ENCODE measurements around the gene NOSTRIN.

The NOSTRIN gene

GRCh38 chr2:168821577-168821976 is 19.1 kb downstream of the NOSTRIN start:
- Histone ChIP-seq H3K79me2 (ENCODE audit: insufficient read depth, low read length) (no peaks in the 10 kb centered on the region), H2AFZ (ENCODE audit: low read length) (no peak overlapping the region), H3K4me1 (ENCODE audit: insufficient read depth, low read length, poor library complexity, severe bottlenecking) (no peaks in the 10 kb centered on the region), H3K27me3 (ENCODE audit: insufficient read depth, low read length, poor library complexity, severe bottlenecking) (no peaks in the 10 kb centered on the region), H3K4me2 (ENCODE audit: low read depth, low read length, poor library complexity, severe bottlenecking) (no peak overlapping the region), H3K9me2 (replicated peaks; ENCODE audit: low read depth, low read length) (no peaks in the 10 kb centered on the region), H3K9me3 (ENCODE audit: insufficient read depth, low read depth, low read length) (no peaks in the 10 kb centered on the region), H3K9ac (ENCODE audit: low read depth, low read length, poor library complexity, severe bottlenecking) (no peak overlapping the region), H3K4me3 (ENCODE audit: low read length, poor library complexity, severe bottlenecking) (no peak overlapping the region), H4K20me1 (ENCODE audit: insufficient read depth, low read length, poor library complexity, severe bottlenecking) (no peaks in the 10 kb centered on the region), H3F3A (ENCODE audit: low read depth) (no peaks in the 10 kb centered on the region), H3K36me3 (ENCODE audit: insufficient read depth, low read length) (no peaks in the 10 kb centered on the region)
- TF ChIP-seq EZH2phosphoT487 (IDR thresholded peaks at IDR 0.05; ENCODE audit: borderline replicate concordance) = no peak
- TF ChIP-seq CTCF (conservative IDR thresholded peaks at IDR 0.05; ENCODE audit: low read length) = no peak

DNA sequence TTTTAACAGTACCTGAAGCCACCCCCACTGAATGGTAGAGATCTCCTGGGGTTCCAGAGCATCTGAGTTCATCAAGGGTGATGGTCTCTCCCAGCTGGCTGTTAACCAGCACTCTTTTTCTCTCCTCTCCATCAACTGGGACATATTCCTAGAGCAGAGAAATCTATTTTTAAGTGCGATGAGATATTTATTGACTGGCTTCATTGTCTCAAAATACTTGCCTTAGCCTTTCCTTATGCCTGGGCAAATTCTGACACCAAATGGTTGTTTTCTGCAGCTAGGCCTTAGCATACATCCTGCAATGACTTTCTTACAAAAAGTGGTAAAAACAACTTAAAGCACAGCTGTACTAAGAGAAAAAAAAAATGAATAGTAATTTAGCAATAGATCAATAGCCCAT is 19.6 kb downstream of the NOSTRIN start:
- Histone ChIP-seq H4K20me1 (ENCODE audit: insufficient read depth, low read length, poor library complexity, severe bottlenecking) (no peaks in the 10 kb centered on the region), H3K4me1 (ENCODE audit: insufficient read depth, low read length, poor library complexity, severe bottlenecking) (no peaks in the 10 kb centered on the region), H3K79me2 (ENCODE audit: insufficient read depth, low read length) (no peaks in the 10 kb centered on the region), H3K9ac (ENCODE audit: low read depth, low read length, poor library complexity, severe bottlenecking) (no peak overlapping the region), H3K4me2 (ENCODE audit: low read depth, low read length, poor library complexity, severe bottlenecking) (no peak overlapping the region), H3K36me3 (ENCODE audit: insufficient read depth, low read length) (no peaks in the 10 kb centered on the region), H3F3A (ENCODE audit: low read depth) (no peaks in the 10 kb centered on the region), H2AFZ (ENCODE audit: low read length) (no peak overlapping the region), H3K4me3 (ENCODE audit: low read length, poor library complexity, severe bottlenecking) (no peak overlapping the region), H3K9me2 (replicated peaks; ENCODE audit: low read depth, low read length) (no peaks in the 10 kb centered on the region), H3K9me3 (ENCODE audit: insufficient read depth, low read depth, low read length) (no peaks in the 10 kb centered on the region), H3K27me3 (ENCODE audit: insufficient read depth, low read length, poor library complexity, severe bottlenecking) (no peaks in the 10 kb centered on the region)
- TF ChIP-seq CTCF (conservative IDR thresholded peaks at IDR 0.05; ENCODE audit: low read length) = no peak
- no peak for TF ChIP-seq EZH2phosphoT487 (IDR thresholded peaks at IDR 0.05; ENCODE audit: borderline replicate concordance)

DNA sequence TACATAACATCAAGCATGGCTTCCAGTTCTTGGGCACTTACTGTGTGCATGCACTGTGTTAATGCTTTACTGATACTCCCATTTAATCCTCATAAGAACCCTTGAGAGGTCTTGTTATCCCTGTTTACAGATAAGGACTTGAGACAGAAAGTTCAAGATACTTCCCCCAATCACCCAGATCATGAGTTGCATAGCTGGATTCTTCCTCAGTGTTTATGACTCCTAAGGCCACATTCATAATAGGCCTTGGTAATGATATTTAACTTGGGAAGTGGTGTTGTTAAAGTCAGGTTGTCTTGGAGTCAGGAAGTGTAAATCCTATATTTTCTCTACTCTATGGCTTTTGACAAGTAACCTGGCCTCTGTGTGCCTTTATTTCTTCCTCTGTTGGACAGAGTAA is 22.7 kb downstream of the NOSTRIN start:
- TF ChIP-seq EZH2phosphoT487 (IDR thresholded peaks at IDR 0.05; ENCODE audit: borderline replicate concordance) = no peak
- TF ChIP-seq CTCF (conservative IDR thresholded peaks at IDR 0.05; ENCODE audit: low read length) = no peak
- no peak overlapping the region for H3K9ac ChIP-seq (ENCODE audit: low read depth, low read length, poor library complexity, severe bottlenecking)
- no peaks in the 10 kb centered on the region for H3K27me3 ChIP-seq (ENCODE audit: insufficient read depth, low read length, poor library complexity, severe bottlenecking)
- no peaks in the 10 kb centered on the region for H3K79me2 ChIP-seq (ENCODE audit: insufficient read depth, low read length)
- no peak overlapping the region for H3K4me2 ChIP-seq (ENCODE audit: low read depth, low read length, poor library complexity, severe bottlenecking)
- no peaks in the 10 kb centered on the region for H4K20me1 ChIP-seq (ENCODE audit: insufficient read depth, low read length, poor library complexity, severe bottlenecking)
- H3K9me2 ChIP-seq (replicated peaks; ENCODE audit: low read depth, low read length) = no peaks in the 10 kb centered on the region
- H3K4me3 ChIP-seq (ENCODE audit: low read length, poor library complexity, severe bottlenecking) = no peak overlapping the region
- no peaks in the 10 kb centered on the region for H3K4me1 ChIP-seq (ENCODE audit: insufficient read depth, low read length, poor library complexity, severe bottlenecking)
- no peak overlapping the region for H2AFZ ChIP-seq (ENCODE audit: low read length)
- no peaks in the 10 kb centered on the region for H3K36me3 ChIP-seq (ENCODE audit: insufficient read depth, low read length)
- no peaks in the 10 kb centered on the region for H3K9me3 ChIP-seq (ENCODE audit: insufficient read depth, low read depth, low read length)
- no peaks in the 10 kb centered on the region for H3F3A ChIP-seq (ENCODE audit: low read depth)
